Astrocyte (in vitro differentiated cells and primary cell): ENCODE data around the gene SRSF3. TPM values are rescaled to one million over a fixed set of nuclear protein-coding genes. Genes with fewer than 3 reads are reported as not detected.

Experiments
- DNase-seq: peaks from one replicate; pipeline ENCODE4 v3.0.0-alpha.2; 2010; ENCODE audit warnings: low read depth
- FAIRE-seq: peaks from 2 replicates; lab custom pipeline; 2011; peaks lifted over from hg19 to GRCh38; lab: Jason Lieb, UNC
- H2AFZ ChIP-seq: 2 replicates; pipeline ENCODE4 v1.6.0; 2012; ENCODE audit warnings: low read depth, low read length, inconsistent platforms
- H3K27ac ChIP-seq: 2 replicates; pipeline ENCODE4 v1.5.1; 2011; ENCODE audit warnings: low read depth, low read length, inconsistent platforms
- H3K27me3 ChIP-seq: 2 replicates; pipeline ENCODE4 v1.6.0; 2011; ENCODE audit warnings: low read length, inconsistent platforms; ENCODE audit not compliant: insufficient read depth
- H3K36me3 ChIP-seq: 2 replicates; pipeline ENCODE4 v1.5.1; 2011; ENCODE audit warnings: low read length, inconsistent platforms; ENCODE audit not compliant: insufficient read depth
- H3K4me1 ChIP-seq: 2 replicates; pipeline ENCODE4 v1.5.1; 2011; ENCODE audit warnings: low read length, inconsistent platforms; ENCODE audit not compliant: insufficient read depth
- H3K4me2 ChIP-seq: 2 replicates; pipeline ENCODE4 v1.6.0; 2012; ENCODE audit warnings: low read length, inconsistent platforms
- H3K4me3 ChIP-seq: 2 replicates; pipeline ENCODE4 v1.5.1; 2011; ENCODE audit warnings: low read depth, mild to moderate bottlenecking, low read length, inconsistent platforms; ENCODE audit not compliant: insufficient read depth
- H3K79me2 ChIP-seq: 2 replicates; pipeline ENCODE4 v1.6.0; 2012; ENCODE audit warnings: mild to moderate bottlenecking, low read length, inconsistent platforms; ENCODE audit not compliant: insufficient read depth
- H3K9ac ChIP-seq: 2 replicates; pipeline ENCODE4 v1.6.0; 2012; ENCODE audit warnings: mild to moderate bottlenecking, low read length, inconsistent platforms
- H3K9me3 ChIP-seq: 2 replicates; pipeline ENCODE4 v1.5.1; 2012; ENCODE audit warnings: low read depth, mild to moderate bottlenecking, low read length, inconsistent platforms; ENCODE audit not compliant: insufficient read depth
- H4K20me1 ChIP-seq: 2 replicates; pipeline ENCODE4 v1.6.0; 2012; ENCODE audit warnings: low read length, inconsistent platforms; ENCODE audit not compliant: insufficient read depth
- H3K27ac Mint-ChIP-seq: one replicate; pipeline ENCODE4 v1.8.0; 2021; ENCODE audit warnings: mild to moderate bottlenecking, mixed read lengths; ENCODE audit not compliant: unreplicated experiment
- H3K27me3 Mint-ChIP-seq: one replicate; pipeline ENCODE4 v1.8.0; 2021; ENCODE audit warnings: low read depth, mixed read lengths; ENCODE audit not compliant: unreplicated experiment
- H3K36me3 Mint-ChIP-seq: one replicate; pipeline ENCODE4 v1.8.0; 2021; ENCODE audit warnings: low read depth, mixed read lengths; ENCODE audit not compliant: unreplicated experiment
- H3K4me1 Mint-ChIP-seq: one replicate; pipeline ENCODE4 v1.8.0; 2021; ENCODE audit warnings: low read depth, mixed read lengths; ENCODE audit not compliant: unreplicated experiment
- H3K4me3 Mint-ChIP-seq: one replicate; pipeline ENCODE4 v1.8.0; 2021; ENCODE audit warnings: mild to moderate bottlenecking, moderate library complexity, mixed read lengths; ENCODE audit not compliant: unreplicated experiment
- H3K9me3 Mint-ChIP-seq: one replicate; pipeline ENCODE4 v1.8.0; 2021; ENCODE audit warnings: mild to moderate bottlenecking, mixed read lengths; ENCODE audit not compliant: unreplicated experiment
- CTCF ChIP-seq: IDR thresholded peaks from 2 replicates; pipeline ENCODE4 v1.5.1; 2011; ENCODE audit warnings: low read depth, mild to moderate bottlenecking, inconsistent platforms, low read length, moderate library complexity; ENCODE audit not compliant: insufficient read depth
- EZH2 ChIP-seq: IDR thresholded peaks from 2 replicates; pipeline ENCODE4 v1.6.1; 2012; ENCODE audit warnings: mild to moderate bottlenecking, low read length, inconsistent platforms; ENCODE audit not compliant: insufficient read depth
- total RNA-seq: library from RNA; stranded (reverse); gene quantifications from 2 replicates; pipeline ENCODE4 v1.2.1, GENCODE V29; 2021

Gene SRSF3
- total RNA-seq, 1 donor from 2014 or later, result 260 TPM

GRCh38 chr6:36546308-36546919 lies 47.7 kb upstream of the SRSF3 start:
- Histone ChIP-seq H3K4me2 (peak overlapping the region; percentile 90), H4K20me1 (peaks cover 39% of the 10 kb centered on the region), H3K9ac (peak overlapping the region; percentile 91), H3K27ac (peak overlapping the region; percentile 87), H3K4me1 (peaks cover 11% of the 10 kb centered on the region), H3K36me3 (no peaks in the 10 kb centered on the region), H3K9me3 (no peaks in the 10 kb centered on the region), H3K27me3 (no peaks in the 10 kb centered on the region), H3K4me3 (peak overlapping the region; percentile 86), H3K79me2 (peaks cover 58% of the 10 kb centered on the region), H2AFZ (peak overlapping the region; percentile 98)
- H3K4me3 Mint-ChIP-seq, result peak overlapping the region; percentile 99
- H3K4me1 Mint-ChIP-seq, result peaks cover 14% of the 10 kb centered on the region
- H3K9me3 Mint-ChIP-seq, result no peaks in the 10 kb centered on the region
- peaks cover 5% of the 10 kb centered on the region for H3K36me3 Mint-ChIP-seq
- FAIRE-seq (no peak), DNase-seq (no peak)
- TF ChIP-seq EZH2 (no peak), CTCF (no peak)
- peaks cover 10% of the 10 kb centered on the region for H3K27me3 Mint-ChIP-seq
- peak overlapping the region; percentile 92 for H3K27ac Mint-ChIP-seq

- peak within 1 kb of the TSS; percentile 90 for H3K4me2 ChIP-seq
- FAIRE-seq, result no peak
Measured at GRCh38 chr6:36546920-36547645, 47.1 kb upstream of the SRSF3 start, which contains the start of gene STK38. STK38 (minus strand) TSS chr6:36547479; CDS start chr6:36540202, 7,277 bp downstream.

More at GRCh38 chr6:36546920-36547645, 47.1 kb upstream of the SRSF3 start, which contains the start of gene STK38:
- Histone ChIP-seq H4K20me1 (peaks cover 33% of the 10 kb centered on the region), H3K4me1 (peaks cover 11% of the 10 kb centered on the region), H3K36me3 (no peaks in the 10 kb centered on the region), H3K27ac (peak within 1 kb of the TSS; percentile 87), H3K9ac (peak within 1 kb of the TSS; percentile 91), H3K9me3 (no peaks in the 10 kb centered on the region), H3K27me3 (no peaks in the 10 kb centered on the region), H3K79me2 (peaks cover 52% of the 10 kb centered on the region), H3K4me3 (peak within 1 kb of the TSS; percentile 86), H2AFZ (peak within 1 kb of the TSS; percentile 98)
- Mint-ChIP-seq H3K36me3 (peaks cover 5% of the 10 kb centered on the region), H3K4me3 (peak within 1 kb of the TSS; percentile 99), H3K27ac (peak within 1 kb of the TSS; percentile 92), H3K9me3 (no peaks in the 10 kb centered on the region), H3K27me3 (peaks cover 10% of the 10 kb centered on the region), H3K4me1 (peaks cover 14% of the 10 kb centered on the region)
- peak; percentile 65 for DNase-seq
- TF ChIP-seq CTCF (no peak), EZH2 (no peak)
